Stimulated activated CD8-positive, alpha-beta memory T cell treated with anti-CD3 and anti-CD28 coated beads, Interleukin-4, amount 100 ng/mL, for 24 hours (primary cell): ENCODE results near the gene F2RL1.
"Not testable (repeated sequence)": the region's sequence is repeated elsewhere in the genome, so short reads cannot be mapped to it uniquely, and the experiment has no call there.

Experiments
- DNase-seq: peaks from one replicate; pipeline ENCODE4 v3.0.0-alpha.2; 2020; ENCODE audit warnings: low read depth

F2RL1 gene

GRCh38 chr5:76850543-76851145 lies 31.8 kb downstream of the F2RL1 start:
- DNase-seq: no peak

DNA sequence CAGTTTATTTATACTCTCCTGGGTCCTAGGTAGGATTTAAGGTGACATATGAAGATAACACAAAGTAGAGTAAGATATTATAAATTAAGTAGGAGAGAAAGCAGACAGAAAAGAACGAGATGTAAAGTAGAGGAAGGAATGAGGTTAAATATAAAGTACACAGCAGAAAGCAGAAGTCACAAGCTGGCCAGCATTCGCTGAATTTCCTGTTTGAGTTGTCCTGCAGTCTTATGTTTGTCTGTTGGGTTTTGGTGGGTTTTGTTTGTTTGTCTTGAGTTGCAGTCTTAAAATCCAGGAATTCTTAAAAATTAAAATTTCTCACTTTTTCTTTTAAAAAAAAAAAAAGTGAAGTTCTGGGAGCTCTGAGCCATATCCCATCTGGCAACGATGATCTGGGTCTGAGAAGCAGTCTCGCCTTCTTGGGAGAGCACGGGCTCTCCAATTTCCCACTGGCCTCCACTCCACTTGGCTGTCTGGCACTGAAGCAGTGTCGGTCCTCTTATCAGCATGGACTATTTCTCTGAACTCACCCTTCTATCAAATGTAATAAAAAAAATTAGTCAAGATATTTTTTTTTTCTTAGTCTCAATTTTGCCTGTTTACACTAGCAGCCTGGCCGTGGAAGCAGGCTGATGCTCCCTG lies 33.0 kb downstream of the F2RL1 start:
- DNase-seq: no peak

DNA sequence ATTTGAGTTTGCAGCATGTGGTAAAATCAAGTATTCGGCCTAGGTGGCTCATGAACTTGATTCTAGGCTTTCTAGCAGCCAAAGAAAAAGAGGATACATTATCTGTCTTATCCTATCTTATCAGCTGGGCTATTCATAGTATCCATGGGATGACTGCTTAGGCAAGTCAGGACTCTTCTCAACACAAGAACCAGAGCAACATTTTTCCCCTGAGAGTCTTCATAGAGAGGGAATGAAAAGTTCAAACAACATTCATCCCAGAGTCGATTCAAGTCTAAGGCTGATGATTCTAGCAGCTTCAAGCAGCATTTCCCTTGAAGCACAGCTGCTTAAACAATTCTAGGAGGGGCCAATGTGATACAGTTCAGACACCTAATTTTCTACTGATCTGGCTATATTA lies 33.9 kb downstream of the F2RL1 start:
- no peak for DNase-seq

- not testable (repeated sequence) for DNase-seq
These were observed 34.9 kb downstream of the F2RL1 start for GRCh38 chr5:76853741-76854140.

DNA sequence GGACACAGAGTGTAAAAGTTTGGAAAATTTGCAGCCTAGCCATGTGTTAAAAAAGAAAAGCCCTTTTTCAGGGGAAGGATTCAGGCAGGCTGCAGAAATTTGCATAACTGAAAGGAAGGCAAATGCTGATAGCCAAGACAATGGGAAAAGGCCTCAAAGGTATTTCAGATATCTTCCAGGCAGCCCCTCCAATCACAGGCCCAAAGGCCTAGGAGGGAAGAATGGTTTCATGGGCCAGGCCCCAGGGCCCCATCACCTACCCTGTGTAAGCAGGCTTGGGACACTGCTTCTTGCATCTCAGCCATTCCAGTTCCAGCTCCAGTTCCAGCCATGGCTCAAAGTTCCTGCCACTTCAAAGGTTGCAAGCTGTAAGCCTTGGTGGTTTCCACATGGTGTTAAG lies 35.8 kb downstream of the F2RL1 start:
- no peak for DNase-seq

GRCh38 chr5:76855501-76855900 lies 36.7 kb downstream of the F2RL1 start:
- DNase-seq: not testable (repeated sequence)

- no peak for DNase-seq
These were observed 37.1 kb downstream of the F2RL1 start for GRCh38 chr5:76855961-76856360.

DNA sequence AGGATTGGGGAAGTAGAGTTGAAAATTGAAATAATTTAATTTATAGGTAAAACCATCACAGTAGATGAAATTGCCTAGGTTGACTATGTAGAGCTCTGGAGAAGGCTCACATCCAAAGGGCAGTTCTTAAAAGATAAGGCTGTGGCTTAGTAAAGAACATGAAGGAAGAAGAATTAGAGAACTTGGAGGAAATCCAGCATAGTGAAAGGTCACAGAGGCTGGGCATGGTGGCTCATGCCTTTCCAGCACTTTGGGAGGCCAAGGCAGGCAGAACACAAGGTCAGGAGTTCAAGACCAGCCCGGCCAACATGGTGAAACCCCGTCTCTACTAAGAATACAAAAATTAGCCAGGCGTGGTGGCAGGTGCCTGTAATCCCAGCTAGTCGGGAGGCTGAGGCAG lies 38.0 kb downstream of the F2RL1 start:
- not testable (repeated sequence) for DNase-seq

- DNase-seq: no peak
These were observed 40.9 kb downstream of the F2RL1 start for GRCh38 chr5:76859591-76860247.

DNA sequence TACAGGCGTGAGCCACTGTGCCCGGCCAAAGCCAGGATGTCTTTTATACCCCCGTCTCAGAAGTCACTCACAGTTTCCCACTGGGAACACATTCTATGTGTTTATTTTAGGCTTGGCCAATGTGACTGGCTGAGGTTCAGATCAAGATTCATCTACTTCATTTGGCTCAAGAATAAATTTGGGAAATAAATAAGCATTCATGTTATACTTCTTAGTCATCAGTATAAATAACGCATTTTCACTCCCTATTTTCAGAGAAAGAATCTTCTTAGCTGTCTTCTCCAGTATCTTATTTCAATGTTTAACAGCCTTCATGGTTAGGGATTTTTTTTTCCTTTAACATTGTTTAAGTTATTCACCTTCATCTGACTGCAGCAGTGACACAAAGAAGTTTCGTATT lies 42.8 kb downstream of the F2RL1 start:
- no peak for DNase-seq

- no peak for DNase-seq
These were observed 44.2 kb downstream of the F2RL1 start for GRCh38 chr5:76863001-76863400.

- no peak for DNase-seq
These were observed 47.7 kb downstream of the F2RL1 start for GRCh38 chr5:76866503-76866902.

GRCh38 chr5:76867038-76867437 lies 48.2 kb downstream of the F2RL1 start:
- no peak for DNase-seq

GRCh38 chr5:76867827-76868693 lies 49.2 kb downstream of the F2RL1 start:
- DNase-seq: peak; percentile 29

DNA sequence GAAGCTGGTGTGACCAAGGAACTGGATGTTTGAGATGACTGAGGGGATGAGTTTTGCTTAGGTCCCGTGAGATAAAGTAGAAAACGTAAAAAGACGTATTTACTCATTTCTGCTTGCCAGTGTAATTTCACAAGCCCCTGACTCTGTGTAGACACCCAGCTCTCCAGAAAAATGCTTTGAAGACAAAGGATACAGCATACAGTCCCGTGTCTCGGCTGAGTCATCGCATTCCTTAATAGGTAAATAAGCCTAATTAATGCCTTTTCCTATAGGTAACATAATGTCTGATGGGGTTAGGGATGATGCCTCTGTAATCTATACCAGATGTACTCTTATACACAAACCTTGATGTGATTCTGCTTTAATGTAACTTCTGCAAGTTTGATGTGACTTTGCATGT lies 51.2 kb downstream of the F2RL1 start:
- no peak for DNase-seq

DNA sequence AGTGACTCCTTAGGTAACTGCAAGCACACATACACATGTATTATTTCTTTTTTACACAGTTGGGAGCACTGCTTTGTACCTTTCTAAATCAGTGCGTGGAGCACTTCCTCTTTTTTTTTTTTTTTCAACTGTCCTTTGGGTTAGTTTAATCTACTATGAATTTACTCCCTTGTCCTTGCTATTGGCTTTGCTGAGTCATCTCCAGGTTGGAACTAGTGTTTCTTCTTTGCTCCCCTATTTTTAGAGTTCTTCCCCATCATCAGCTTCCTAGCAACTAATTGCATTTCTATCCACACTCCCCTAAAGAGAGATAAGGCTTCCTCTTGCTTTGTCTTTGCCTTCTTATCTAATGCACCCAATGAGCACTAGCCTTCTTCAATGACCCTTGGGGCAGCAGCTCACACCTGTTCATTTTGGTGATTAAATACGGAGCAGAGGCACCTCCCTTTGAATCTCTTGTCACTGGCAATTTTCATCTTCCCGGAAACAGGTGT lies 55.3 kb downstream of the F2RL1 start:
- DNase-seq: no peak
